Measurements from ENCODE around the gene AUTS2.

- TF ChIP-seq CTCF (IDR thresholded peaks at IDR 0.05) (no peak), POLR2A (IDR thresholded peaks at IDR 0.05) (no peak)
Measured at GRCh38 chr7:69892790-69893189, 294.5 kb downstream of the AUTS2 start.

All from breast epithelium (tissue), 3 donors.